Mammary epithelial cell (primary cell): ENCODE measurements around the gene C11orf86.

Experiments used
- EZH2 ChIP-seq: IDR thresholded peaks from 2 replicates; pipeline ENCODE4 v1.6.1; 2012; ENCODE audit warnings: low read length, inconsistent platforms, borderline replicate concordance
- TF ChIP-seq, protein P1 (sequence below), 2 donors: IDR thresholded peaks in 1 of 2; conservative IDR thresholded peaks in 1 of 2; 2 replicates each; pipeline ENCODE4 v1.5.1; 2011 to 2012; ENCODE audit warnings: inconsistent platforms in 2 of 2, low read length in 2 of 2, mild to moderate bottlenecking in 2 of 2, control low read depth in 1 of 2, low read depth in 1 of 2; ENCODE audit not compliant: insufficient read depth in 1 of 2; ENCODE audit errors: extremely low read depth in 1 of 2

DNA sequence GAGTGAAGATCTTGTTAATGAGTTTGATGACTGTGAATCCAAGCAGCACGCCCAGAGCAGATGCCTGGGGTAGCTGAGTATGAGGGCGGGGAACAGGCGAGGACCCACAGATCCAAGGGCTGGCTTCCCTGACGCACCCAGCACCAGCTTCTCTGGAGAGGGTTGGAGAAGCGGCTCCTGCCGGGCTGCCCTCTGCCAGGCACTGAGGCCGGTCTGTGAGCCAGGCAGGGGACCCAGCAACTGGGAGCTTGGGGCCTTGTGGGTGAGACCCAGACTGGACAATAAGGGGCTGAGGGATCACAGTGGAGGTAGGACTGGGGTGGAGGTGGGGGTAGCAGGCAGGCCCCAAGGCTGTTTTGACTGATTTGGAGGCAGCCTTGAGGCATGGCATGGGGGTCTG is 39.2 kb downstream of the C11orf86 start:
- TF ChIP-seq, protein P1, sequence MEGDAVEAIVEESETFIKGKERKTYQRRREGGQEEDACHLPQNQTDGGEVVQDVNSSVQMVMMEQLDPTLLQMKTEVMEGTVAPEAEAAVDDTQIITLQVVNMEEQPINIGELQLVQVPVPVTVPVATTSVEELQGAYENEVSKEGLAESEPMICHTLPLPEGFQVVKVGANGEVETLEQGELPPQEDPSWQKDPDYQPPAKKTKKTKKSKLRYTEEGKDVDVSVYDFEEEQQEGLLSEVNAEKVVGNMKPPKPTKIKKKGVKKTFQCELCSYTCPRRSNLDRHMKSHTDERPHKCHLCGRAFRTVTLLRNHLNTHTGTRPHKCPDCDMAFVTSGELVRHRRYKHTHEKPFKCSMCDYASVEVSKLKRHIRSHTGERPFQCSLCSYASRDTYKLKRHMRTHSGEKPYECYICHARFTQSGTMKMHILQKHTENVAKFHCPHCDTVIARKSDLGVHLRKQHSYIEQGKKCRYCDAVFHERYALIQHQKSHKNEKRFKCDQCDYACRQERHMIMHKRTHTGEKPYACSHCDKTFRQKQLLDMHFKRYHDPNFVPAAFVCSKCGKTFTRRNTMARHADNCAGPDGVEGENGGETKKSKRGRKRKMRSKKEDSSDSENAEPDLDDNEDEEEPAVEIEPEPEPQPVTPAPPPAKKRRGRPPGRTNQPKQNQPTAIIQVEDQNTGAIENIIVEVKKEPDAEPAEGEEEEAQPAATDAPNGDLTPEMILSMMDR (conservative IDR thresholded peaks at IDR 0.05 in 1 of 2, IDR thresholded peaks at IDR 0.05 in 1 of 2; ENCODE audit: extremely low read depth in 1 of 2, insufficient read depth in 1 of 2, low read depth in 1 of 2, low read length in 2 of 2), result no peak
- TF ChIP-seq EZH2, result no peak
